Stimulated activated CD4-positive, alpha-beta T cell treated with anti-CD3 and anti-CD28 coated beads, Interleukin-4, amount 100 ng/mL, for 48 hours (primary cell): ENCODE results near the gene DIS3L2.

Experiments
- DNase-seq, 2 donors: peaks; one replicate each; pipeline ENCODE4 v3.0.0-alpha.2; 2020; ENCODE audit warnings: low read depth in 2 of 2

The DIS3L2 gene, protein sequence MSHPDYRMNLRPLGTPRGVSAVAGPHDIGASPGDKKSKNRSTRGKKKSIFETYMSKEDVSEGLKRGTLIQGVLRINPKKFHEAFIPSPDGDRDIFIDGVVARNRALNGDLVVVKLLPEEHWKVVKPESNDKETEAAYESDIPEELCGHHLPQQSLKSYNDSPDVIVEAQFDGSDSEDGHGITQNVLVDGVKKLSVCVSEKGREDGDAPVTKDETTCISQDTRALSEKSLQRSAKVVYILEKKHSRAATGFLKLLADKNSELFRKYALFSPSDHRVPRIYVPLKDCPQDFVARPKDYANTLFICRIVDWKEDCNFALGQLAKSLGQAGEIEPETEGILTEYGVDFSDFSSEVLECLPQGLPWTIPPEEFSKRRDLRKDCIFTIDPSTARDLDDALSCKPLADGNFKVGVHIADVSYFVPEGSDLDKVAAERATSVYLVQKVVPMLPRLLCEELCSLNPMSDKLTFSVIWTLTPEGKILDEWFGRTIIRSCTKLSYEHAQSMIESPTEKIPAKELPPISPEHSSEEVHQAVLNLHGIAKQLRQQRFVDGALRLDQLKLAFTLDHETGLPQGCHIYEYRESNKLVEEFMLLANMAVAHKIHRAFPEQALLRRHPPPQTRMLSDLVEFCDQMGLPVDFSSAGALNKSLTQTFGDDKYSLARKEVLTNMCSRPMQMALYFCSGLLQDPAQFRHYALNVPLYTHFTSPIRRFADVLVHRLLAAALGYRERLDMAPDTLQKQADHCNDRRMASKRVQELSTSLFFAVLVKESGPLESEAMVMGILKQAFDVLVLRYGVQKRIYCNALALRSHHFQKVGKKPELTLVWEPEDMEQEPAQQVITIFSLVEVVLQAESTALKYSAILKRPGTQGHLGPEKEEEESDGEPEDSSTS

DNA sequence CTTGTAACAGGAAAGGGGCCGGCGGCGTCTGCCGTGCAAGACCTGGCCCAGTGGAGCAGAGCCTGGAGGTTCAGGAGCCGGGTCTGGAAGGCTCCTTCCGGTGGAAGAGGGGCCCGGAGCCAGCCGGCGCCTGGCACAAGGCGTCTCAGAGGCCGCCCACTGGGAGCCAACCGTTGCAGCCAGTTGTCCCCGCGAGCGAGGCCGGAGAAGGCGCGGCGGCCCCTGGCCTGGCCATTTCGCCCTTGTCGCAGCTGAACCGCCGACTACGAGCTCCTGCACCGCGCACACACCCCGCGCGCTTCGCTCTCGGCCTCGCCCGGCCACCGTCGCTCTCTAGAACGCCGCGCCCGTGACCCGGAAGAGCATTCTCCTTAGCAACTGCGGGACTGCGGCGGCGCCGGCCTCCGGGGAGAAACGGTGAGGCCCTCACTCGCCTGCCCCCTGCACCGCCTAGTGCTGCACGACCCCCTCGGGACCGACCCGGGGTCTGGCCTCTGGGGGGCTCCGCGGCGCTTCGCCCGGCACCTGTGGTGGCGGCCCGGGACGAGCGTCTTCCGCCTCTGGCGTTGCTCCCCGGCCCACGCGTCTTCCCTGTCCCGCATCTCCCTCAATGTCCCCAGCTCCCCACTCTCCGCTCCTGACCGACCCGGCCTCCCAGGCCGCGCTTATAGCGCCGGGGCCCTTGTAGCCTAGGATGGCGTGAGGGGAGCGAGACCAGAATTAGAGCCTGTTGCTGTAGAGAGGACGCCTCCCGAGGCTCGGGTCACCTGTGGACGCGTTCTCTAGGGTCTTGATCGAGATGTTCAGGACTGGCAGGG, at the start of gene DIS3L2:
Gene DIS3L2, plus strand, starts transcription at position 365 of the 818 bp plus-strand sequence. CDS start 53,215 bp downstream, outside the sequence.
- DNase-seq = peak; percentile 70 to 72

DNA sequence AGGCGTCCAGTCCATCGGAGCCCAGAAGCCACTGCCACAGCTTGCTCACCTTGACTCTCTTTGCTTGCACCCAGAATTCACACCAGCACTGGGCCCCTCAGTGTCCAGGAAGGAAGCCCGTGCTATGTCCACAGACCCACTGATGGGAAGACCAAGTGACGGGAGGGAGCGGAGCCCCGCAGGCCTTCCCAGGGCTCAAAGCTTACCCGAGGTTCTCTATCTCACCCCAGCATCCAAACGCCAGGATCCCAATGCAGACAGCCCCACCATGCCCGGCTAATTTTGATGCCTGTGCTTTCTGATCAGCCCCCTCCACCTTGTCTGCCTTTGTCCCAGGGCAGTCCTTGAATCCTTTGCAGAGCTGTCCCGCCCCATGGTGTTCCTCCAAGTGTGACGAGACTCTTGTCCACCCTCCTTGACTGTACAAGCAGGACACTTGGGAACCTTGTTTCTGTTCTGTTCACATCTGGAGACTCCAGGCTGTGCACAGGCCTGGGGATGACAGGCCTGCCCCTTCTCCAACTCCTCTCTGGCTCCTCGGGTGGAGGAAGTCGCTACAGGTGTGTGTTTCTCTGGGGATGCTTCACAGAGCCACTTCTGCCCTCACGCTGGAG, 47.3 kb upstream of the DIS3L2 start:
- DNase-seq = no peak

- DNase-seq = no peak
Observed at GRCh38 chr2:231917280-231918066, 44.0 kb upstream of the DIS3L2 start.

DNA sequence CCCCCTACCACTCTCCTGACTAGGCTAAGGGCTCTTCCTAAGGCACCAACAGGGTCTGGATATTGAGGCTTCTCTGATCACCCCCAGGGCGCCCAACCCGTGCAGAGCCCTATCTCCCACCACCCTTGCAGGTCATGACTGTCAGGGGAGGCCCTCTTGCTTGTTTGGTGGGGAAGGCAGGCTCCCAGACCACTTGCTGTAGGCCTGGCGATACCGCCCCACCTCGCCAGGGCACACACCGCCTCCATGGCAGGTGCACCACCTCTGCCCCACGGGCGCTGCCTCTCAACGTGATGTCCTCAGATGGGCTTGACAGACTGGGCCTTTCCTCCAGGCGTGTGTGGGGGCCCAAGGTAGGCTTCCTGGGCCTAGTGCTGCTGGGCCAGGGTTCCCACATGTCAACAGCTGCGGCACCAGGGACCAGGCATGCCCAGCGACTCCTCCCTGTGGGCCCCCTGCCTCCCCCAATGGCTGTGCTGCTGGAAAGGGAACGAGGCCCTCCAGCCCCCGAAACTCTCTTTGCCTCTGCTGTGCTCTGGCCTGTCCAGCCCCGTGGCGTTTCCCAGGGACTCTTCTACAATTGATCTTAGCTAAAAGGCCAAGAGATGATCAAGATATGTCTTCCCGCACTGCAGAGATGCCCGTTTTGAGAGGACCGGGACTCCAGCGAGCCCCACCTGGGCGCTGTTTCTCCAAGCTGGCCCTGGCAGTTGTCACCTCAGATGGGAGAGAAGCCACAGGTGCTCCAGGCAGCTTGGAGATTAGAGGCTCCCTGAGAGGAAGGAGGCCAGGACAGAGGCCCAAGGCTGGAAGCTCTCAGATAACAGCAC, 42.8 kb upstream of the DIS3L2 start:
- DNase-seq = no peak

- DNase-seq = no peak
Observed at GRCh38 chr2:231919341-231920035, 42.0 kb upstream of the DIS3L2 start.

GRCh38 chr2:231920366-231920765, 41.1 kb upstream of the DIS3L2 start:
- DNase-seq = no peak

DNA sequence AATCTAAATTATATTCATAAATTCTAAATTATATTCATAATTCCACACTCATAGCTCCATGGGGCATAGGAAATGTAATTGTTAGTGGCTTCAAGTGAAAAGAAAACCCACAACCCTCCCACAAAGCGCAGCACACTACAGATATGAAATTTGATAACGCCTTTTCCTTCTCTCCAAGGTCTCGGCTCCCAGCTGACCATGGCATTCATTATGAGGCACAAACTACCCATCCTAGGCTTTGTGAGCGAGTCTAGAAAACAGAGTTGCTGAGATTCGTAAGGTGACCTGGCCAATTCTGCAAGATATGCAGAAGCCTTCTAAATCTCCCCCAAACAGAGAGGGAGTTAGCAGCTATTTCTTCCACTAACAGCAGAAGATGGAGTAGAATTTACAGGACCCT, 40.7 kb upstream of the DIS3L2 start:
- DNase-seq = no peak

- DNase-seq = no peak
Observed at GRCh38 chr2:231922311-231923009, 39.1 kb upstream of the DIS3L2 start.

- no peak for DNase-seq
Observed at GRCh38 chr2:231923010-231923344, 38.5 kb upstream of the DIS3L2 start.

DNA sequence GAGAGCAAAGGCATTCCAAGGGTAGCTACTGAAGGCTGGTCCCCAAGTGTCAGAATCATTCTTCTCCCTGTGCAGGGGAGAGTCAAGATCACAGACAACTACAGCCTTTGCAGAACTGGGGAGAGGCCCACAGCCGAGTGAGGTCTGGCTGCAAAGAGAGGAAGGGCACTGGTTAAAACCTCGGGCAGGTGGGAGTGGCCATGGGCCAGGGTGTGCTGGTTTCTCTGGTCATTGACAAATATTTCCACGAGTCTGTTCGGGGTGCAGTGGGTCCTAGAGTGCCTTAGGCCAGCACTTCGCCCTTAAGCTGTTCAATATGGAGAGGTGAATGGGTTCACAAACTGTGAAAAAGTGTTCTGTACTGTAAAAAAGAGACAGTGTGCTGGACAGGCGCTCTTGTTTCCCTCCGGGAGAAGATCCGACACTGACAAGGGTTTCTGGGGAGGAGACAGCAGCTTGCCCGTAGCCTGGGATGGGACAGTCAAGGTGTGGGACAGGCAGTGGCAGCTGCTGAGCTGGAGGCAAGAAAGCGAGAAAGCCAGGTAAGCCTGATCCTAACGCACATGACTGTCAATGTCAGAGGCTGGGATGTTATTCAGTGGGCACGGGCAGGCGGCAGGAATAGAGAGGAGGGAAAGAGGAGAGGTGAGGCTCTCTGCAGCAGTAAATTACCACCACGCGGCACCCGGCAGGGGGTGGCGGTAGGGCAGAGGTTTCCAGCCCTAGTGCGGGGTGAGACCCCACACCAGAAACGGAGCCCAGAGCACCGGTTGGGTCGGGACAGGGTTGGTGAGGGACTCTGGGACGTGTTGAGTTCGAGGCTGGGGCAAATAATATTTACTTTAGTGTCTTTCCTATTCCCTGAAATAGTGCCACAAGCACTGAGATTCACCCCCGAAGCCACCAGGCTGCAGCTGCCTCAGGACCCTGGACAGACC, 37.3 kb upstream of the DIS3L2 start:
- DNase-seq = no peak

DNA sequence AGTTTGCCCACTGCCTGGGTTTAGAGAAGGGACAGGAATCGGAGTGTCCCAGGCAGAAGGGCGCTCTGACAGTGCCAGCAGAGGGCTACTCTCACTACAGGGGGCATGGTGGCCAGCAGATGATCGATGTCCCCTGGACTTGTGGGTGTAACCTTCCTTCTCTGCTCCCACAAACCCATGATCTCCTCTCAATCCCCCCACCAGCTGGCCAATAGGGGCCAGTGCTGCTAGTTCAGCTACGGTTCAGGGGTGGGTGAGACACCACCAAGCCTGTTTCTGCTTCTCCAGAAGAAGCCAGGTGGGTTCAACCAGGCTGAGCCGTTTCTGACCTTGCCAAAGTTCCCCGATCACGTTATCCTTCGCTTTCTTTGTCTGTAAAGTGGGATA, 36.6 kb upstream of the DIS3L2 start:
- no peak for DNase-seq

DNA sequence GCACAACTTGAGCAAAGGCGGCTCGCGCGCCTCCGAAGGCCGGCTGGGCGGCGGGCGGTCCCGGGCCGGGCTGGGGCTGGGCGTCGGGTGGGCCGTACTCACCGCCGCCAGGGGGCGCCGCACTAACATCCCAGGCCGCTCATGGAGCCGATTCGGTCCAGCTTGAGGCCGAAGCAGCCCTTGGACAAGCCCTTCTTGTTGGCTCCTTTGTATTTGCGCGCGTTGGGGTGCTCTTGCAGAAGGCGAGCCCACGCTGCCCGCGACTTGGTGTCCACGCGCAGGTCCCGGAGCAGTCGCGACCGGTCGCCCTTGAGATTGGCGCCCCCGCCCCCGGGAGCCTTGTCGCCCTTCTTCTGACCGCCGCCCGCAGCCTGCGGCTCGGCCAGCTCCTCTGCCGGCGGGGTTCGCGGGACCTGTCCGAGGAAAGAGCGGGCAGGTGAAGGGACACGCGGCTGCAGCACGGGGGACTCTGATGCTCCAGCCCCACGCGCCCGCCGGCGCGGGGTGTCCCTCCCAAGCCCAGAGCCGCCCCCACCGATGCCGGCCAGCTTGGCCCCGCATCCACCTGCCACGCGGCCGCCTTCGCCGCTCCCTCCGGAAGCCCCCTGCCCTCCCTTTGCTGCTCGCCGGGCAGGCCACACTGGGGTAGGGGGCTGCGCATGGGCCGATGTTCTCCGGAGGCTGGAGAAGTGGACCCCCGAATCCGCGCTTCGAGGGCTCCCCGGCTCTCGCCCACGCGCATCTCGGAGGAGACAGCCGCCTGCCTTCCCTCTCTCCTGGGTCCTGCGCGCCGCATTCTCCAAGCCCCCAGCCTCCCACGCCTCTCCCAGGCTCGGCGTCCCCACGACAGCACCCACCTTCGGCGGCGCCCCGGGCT, 36.0 kb upstream of the DIS3L2 start:
- DNase-seq = peak; percentile 64 to 71

DNA sequence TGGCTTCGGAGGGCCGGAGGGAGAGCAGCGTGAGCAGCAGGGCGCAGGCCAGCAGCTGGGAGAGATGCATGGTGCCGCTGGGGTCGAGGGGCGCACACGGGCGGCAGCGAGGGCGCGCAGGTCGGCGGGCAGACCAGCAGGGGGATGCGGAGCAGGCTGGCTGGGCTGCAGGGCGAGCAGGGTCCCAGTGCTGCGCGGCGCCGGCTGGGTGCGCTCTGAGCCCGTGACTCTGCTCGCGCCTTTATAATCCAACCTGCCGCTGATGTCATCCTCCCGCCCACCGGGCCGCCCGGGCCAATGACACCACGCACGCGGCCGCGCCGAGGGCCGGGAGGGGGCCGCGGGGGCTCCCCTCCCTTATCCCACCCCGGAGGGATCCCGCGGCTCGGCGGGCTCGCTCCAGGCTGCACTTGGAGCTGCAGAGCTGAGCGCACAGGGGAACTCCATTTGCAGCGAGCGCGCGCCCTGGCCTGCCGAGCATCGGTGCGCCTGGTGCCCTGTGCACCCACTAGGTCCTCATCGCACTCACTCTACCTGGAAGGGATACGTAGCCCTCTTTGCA, 35.3 kb upstream of the DIS3L2 start, which contains the start of gene NPPC:
Gene NPPC, minus strand, starts transcription at position 217 of the 562 bp plus-strand sequence. Its CDS starts 147 bp downstream, at position 70.
- DNase-seq = peak; percentile 60 to 73

- peak; percentile 16 to 18 for DNase-seq
Observed at GRCh38 chr2:231926761-231927565, 34.5 kb upstream of the DIS3L2 start.

DNA sequence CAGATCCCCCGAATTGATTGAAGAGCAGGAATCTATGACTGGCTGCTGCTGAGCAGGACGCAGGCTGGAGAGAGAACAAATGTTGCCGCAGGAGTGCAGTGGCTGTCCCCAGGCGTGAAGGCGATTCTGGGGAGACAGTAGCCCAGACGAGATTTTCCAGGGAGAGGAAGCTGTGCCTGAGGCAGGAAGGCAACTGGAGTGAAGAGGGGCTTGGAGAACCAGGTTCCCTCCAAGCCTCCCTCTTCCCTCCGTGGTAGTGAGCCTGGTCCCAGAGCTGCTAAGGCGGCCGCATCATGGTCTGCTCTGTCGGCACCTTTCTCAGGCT, 34.0 kb upstream of the DIS3L2 start:
- DNase-seq = no peak
